Cardiac muscle cell (in vitro differentiated cells and primary cell): ENCODE data around the gene ARHGAP8. TPM values are rescaled to one million over a fixed set of nuclear protein-coding genes. Genes with fewer than 3 reads are reported as not detected.
A peak's percentile ranks its signal among the peaks of the same experiment; 100 is the strongest.
"Not testable (repeated sequence)": the region's sequence is repeated elsewhere in the genome, so short reads cannot be mapped to it uniquely, and the experiment has no call there.

ENCODE experiments used
- DNase-seq, 2 donors: peaks; one replicate each; pipeline versions ENCODE4 v3.0.0 to v3.0.0-alpha.2; 2010 to 2017; ENCODE audit warnings: low read depth in 1 of 2, low spot score in 1 of 2
- H3K27ac ChIP-seq: fragments of 200-600 bp; sonication (generic); 2 replicates; pipeline ENCODE4 v1.5.1; 2016
- H3K27me3 ChIP-seq: fragments of 200-600 bp; sonication (generic); 2 replicates; pipeline ENCODE4 v1.6.0; 2016; ENCODE audit warnings: control low read depth
- H3K36me3 ChIP-seq: fragments of 200-600 bp; sonication (generic); 2 replicates; pipeline ENCODE4 v1.5.1; 2016; ENCODE audit warnings: control low read depth
- H3K4me1 ChIP-seq: fragments of 200-600 bp; sonication (generic); 2 replicates; pipeline ENCODE4 v1.8.1; 2017; ENCODE audit warnings: low read depth, mild to moderate bottlenecking, mixed run types
- H3K4me3 ChIP-seq: fragments of 200-600 bp; sonication (generic); 2 replicates; pipeline ENCODE4 v1.5.1; 2016; ENCODE audit warnings: mild to moderate bottlenecking
- H3K9me3 ChIP-seq: fragments of 200-600 bp; sonication (generic); 2 replicates; pipeline ENCODE4 v1.5.1; 2017; ENCODE audit warnings: low read depth, mild to moderate bottlenecking, control low read depth
- polyA plus RNA-seq: library from polyadenylated mRNA; unstranded; fragments of >200 nt; fragmentation: Nextera tagmentation; extraction: Ambion mirVana; gene quantifications from 2 replicates; pipeline ENCODE4 v1.2.1, GENCODE V29; 2016
- total RNA-seq: library from RNA; depleted of rRNA; stranded (reverse); fragments of >200 nt; gene quantifications from 2 replicates; pipeline ENCODE4 v1.2.3, GENCODE V29; 2016
- TF ChIP-seq, protein P1 (sequence below): IDR thresholded peaks from 2 replicates; pipeline ENCODE4 v1.5.1; 2012; ENCODE audit warnings: low read depth, mild to moderate bottlenecking, low read length

The ARHGAP8 gene
- total and polyA plus RNA-seq, 2 experiments from 2014 or later = 1.2 to 2.4 TPM

DNA sequence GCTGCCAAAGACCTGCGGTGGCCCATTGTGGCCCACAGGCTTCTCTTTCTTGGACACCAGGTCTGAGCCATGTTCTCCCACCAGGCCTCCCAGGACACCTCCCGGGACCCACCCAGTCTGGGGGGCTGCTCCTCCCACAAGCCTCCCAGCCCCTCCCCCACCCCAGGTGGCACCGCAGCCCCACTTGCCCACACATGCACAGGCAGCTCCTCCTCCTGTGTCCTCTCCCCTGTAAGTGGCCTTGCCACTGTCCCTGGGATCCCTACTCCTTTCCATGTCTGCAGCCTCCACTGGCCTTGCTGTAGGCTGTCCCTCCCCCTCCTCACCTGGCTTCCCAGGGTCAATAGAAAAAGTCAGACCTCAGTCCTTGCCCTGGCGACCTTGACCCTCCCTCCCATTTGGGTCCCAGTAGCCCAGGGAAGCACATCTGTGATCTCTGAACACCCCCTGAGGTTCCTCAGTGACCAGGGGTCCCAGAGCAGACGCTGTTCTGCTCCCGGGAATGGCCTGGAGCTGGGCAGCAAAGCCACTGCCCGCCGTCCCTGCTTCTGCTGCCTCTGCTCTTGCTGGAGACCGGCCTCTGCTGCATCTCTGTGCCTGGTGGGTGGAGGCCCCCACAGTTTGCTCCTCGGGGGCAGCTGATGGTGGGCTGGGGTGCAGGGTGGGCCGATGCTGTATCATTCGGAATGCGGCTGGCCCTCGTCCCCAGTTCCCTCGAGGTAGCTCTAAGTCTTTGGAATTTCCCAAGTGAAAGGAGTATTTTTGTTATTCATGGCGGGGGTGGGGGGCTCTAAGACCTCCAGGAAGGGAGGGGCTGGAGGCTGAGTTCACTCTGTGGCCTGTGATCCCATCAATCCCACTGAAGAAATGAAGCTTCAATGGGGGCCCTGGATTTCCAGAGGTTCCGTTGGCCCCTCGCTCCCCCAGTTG, 43.6 kb downstream of the ARHGAP8 start:
- no peaks in the 10 kb centered on the region for H3K36me3 ChIP-seq
- DNase-seq = no peak
- no peaks in the 10 kb centered on the region for H3K9me3 ChIP-seq
- H3K4me1 ChIP-seq = no peaks in the 10 kb centered on the region
- TF ChIP-seq, protein P1, sequence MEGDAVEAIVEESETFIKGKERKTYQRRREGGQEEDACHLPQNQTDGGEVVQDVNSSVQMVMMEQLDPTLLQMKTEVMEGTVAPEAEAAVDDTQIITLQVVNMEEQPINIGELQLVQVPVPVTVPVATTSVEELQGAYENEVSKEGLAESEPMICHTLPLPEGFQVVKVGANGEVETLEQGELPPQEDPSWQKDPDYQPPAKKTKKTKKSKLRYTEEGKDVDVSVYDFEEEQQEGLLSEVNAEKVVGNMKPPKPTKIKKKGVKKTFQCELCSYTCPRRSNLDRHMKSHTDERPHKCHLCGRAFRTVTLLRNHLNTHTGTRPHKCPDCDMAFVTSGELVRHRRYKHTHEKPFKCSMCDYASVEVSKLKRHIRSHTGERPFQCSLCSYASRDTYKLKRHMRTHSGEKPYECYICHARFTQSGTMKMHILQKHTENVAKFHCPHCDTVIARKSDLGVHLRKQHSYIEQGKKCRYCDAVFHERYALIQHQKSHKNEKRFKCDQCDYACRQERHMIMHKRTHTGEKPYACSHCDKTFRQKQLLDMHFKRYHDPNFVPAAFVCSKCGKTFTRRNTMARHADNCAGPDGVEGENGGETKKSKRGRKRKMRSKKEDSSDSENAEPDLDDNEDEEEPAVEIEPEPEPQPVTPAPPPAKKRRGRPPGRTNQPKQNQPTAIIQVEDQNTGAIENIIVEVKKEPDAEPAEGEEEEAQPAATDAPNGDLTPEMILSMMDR = no peak
- H3K27ac ChIP-seq = no peak overlapping the region
- no peaks in the 10 kb centered on the region for H3K27me3 ChIP-seq
- H3K4me3 ChIP-seq = no peak overlapping the region

DNA sequence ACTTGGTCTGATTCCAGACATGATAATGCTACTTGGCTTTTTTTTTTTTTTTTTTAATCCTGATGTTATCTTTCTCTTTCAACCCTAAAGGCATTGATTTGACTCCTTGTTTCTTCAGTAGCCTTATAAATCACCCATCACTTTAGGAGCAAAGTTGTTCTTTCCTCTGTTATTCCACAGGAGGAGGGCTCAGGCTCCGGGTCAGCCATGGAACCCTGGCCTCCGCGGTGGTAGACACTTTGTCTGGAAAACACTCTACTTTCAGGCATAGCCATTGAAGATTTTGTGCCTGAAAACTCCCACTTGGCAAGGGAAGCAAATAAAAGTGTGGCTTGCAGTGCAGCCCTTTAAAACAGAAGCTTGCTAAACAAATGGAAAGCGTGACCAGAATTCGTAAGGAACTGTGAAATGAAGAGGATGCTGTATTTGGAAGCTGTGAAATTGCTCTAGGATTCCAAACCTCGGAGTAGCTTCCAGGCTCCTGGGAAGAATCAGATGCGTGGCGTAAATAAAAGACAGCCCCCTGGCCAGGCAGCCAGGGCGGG, 44.9 kb downstream of the ARHGAP8 start:
- no peaks in the 10 kb centered on the region for H3K36me3 ChIP-seq
- no peak for DNase-seq
- H3K9me3 ChIP-seq = no peaks in the 10 kb centered on the region
- no peak overlapping the region for H3K27ac ChIP-seq
- no peak overlapping the region for H3K4me3 ChIP-seq
- TF ChIP-seq, protein P1 = no peak
- no peaks in the 10 kb centered on the region for H3K27me3 ChIP-seq
- H3K4me1 ChIP-seq = no peaks in the 10 kb centered on the region

DNA sequence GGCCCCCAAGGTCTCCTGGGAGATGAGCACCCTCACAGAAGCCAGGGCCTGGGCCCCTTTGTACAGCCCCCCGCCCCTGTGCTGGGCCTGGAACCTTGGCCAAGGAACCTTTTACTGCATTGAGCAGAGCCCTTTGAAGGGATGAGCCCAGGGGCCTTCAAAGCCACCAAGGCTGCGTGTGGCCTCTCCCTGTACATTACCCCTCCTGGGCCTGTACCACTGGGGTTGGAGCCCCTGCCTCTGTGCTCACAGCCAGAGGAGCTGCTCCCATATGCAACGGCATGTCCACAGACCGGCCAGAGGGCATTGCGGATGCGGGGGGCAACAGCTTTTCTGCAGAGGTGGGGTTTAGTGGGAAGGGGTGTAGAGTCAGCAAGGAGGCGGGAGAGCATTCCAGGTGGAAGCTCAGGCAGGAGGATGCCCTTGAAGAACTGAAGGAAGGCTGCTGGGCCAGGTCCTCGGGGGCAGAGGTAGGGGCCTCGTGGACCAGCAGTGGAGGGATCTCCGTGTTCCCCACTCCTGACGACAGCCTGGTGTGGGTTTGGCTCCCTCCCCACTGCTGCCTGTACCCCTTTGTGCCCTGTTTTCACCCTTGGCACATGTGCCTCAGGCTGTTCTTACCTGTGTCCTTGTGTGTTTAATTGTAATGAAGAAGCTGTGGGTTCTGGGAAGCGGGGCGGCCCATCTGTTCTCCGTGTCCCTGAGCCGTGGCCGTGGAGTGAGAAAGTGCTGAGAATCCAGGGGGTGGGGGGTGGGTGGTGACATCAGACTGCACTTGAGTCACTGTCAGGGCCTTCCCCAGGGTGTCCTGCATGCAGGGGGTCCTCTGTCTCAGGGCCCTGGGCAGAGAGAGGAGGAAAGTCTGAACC, 46.9 kb downstream of the ARHGAP8 start:
- Histone ChIP-seq H3K36me3 (no peaks in the 10 kb centered on the region), H3K4me3 (no peak overlapping the region), H3K27ac (no peak overlapping the region), H3K27me3 (no peaks in the 10 kb centered on the region), H3K9me3 (no peaks in the 10 kb centered on the region), H3K4me1 (no peaks in the 10 kb centered on the region)
- no peak for DNase-seq
- TF ChIP-seq, protein P1 = no peak

DNA sequence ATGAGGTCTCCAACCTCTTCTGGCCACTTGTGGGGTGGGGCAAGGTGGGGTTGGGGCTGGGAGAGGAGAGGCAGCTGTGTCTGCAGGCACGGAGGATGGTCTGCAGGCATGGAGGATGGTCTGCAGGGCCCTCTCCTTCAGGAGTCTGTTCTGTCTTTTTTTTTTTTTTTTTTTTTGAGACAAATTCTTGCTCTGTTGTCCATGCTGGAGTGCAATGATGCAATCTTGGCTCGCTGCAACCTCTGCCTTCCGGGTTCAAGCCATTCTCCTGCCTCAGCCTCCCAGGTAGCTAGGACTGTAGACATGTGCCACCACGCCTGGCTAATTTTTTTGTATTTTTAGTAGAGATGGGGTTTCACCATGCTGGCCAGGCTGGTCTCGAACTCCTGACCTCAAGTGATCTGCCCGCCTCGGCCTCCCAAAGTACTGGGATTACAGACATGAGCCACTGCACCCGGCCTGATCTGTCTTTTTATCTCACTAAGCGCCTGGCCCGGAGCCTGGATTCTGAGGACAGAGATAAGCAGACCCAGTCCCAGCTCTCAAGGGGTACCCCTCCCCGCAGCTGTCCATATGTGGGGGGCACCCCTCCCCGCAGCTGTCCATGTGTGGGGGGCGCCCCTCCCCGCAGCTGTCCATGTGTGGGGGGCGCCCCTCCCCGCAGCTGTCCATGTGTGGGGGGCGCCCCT, 47.7 kb downstream of the ARHGAP8 start:
- H3K27me3 ChIP-seq, H3K9me3 ChIP-seq, H3K27ac ChIP-seq, H3K4me3 ChIP-seq, H3K4me1 ChIP-seq, H3K36me3 ChIP-seq: not testable (repeated sequence)
- DNase-seq = peak in 1 of 2 donors; percentile 26

DNA sequence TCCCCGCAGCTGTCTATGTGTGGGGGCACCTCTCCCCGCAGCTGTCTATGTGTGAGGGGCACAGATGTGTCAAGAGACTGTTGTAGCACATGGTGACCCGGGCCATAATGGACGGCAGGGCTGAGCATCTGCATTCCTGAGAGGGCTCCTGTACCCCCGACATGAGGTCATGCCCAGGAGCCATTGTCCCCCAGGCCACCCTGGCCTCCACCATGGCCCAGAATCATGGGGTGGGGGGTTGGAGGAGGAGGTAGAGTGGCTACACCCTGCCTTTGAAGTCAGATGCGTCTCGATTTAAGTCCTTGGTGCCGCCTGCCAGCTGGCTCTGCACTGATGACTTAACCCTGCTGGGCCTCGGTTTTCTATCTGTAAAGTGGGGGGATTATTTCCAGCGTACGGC, 49.1 kb downstream of the ARHGAP8 start:
- TF ChIP-seq, protein P1 = no peak
- Histone ChIP-seq H3K4me1 (no peaks in the 10 kb centered on the region), H3K9me3 (no peaks in the 10 kb centered on the region), H3K27me3 (no peaks in the 10 kb centered on the region), H3K4me3 (no peak overlapping the region), H3K36me3 (no peaks in the 10 kb centered on the region), H3K27ac (no peak overlapping the region)
- DNase-seq = no peak
